PFSK-1 (cell line): ENCODE results near the gene CD244.

Source experiments
- FOXP2 ChIP-seq: optimal IDR thresholded peaks from 2 replicates; pipeline ENCODE3; 2011; ENCODE audit warnings: borderline replicate concordance, control low read depth, inconsistent platforms; ENCODE audit not compliant: insufficient read depth; ENCODE audit errors: extremely low read length, extremely low read depth
- POLR2AphosphoS5 ChIP-seq: IDR thresholded peaks from 2 replicates; pipeline ENCODE4 v1.6.1; 2012; ENCODE audit warnings: low read depth, mild to moderate bottlenecking, control low read depth, low read length, moderate library complexity
- REST ChIP-seq, 2 experiments: IDR thresholded peaks; 2 replicates each; pipeline versions ENCODE4 v1.6.1 to v1.8.0; 2011 to 2012; ENCODE audit warnings: low read depth in 2 of 2, low read length in 2 of 2, control low read depth in 1 of 2, inconsistent platforms in 1 of 2, mild to moderate bottlenecking in 1 of 2, moderate library complexity in 1 of 2; ENCODE audit not compliant: insufficient read depth in 1 of 2
- SIN3A ChIP-seq: IDR thresholded peaks from 2 replicates; pipeline ENCODE4 v1.6.1; 2012; ENCODE audit warnings: mild to moderate bottlenecking, low read length, moderate library complexity, borderline replicate concordance; ENCODE audit not compliant: insufficient read depth
- TAF1 ChIP-seq: IDR thresholded peaks from 2 replicates; pipeline ENCODE4 v1.6.1; 2012; ENCODE audit warnings: low read length, control low read depth, borderline replicate concordance; ENCODE audit not compliant: insufficient read depth

GRCh38 chr1:160807738-160808137 is 54.9 kb downstream of the CD244 start:
- TF ChIP-seq POLR2AphosphoS5 (no peak), REST (IDR thresholded peaks at IDR 0.05; ENCODE audit: insufficient read depth in 1 of 2, low read depth in 2 of 2, low read length in 2 of 2) (no peak), TAF1 (no peak), SIN3A (no peak), FOXP2 (no peak)
